HepG2 (cell line): Measurements from ENCODE around the gene ZNF814. TPM values are rescaled to one million over a fixed set of nuclear protein-coding genes. Genes with fewer than 3 reads are reported as not detected.

Experiments
- ATRX ChIP-seq: sonication (generic); formaldehyde crosslinking; IDR thresholded peaks from 2 replicates; pipeline ENCODE4 v1.4.0; 2020; ENCODE audit warnings: missing genetic modification reagents, borderline replicate concordance
- EEA1 ChIP-seq: sonication (generic); formaldehyde crosslinking; IDR thresholded peaks from 2 replicates; pipeline ENCODE4 v1.5.1; 2020; ENCODE audit warnings: mild to moderate bottlenecking, missing genetic modification reagents, borderline replicate concordance
- MTA1 ChIP-seq: sonication (generic); formaldehyde crosslinking; IDR thresholded peaks from 2 replicates; pipeline ENCODE4 v1.4.0; 2020; ENCODE audit warnings: missing genetic modification reagents, mild to moderate bottlenecking, borderline replicate concordance
- SP2 ChIP-seq: sonication (generic); formaldehyde crosslinking; IDR thresholded peaks from 2 replicates; pipeline ENCODE4 v1.5.1; 2020; ENCODE audit warnings: mild to moderate bottlenecking, missing genetic modification reagents
- ZBTB1 ChIP-seq: sonication (generic); formaldehyde crosslinking; IDR thresholded peaks from 2 replicates; pipeline ENCODE4 v1.4.0; 2020; ENCODE audit warnings: missing genetic modification reagents, borderline replicate concordance
- ZNF564 ChIP-seq: sonication (generic); formaldehyde crosslinking; IDR thresholded peaks from 2 replicates; pipeline ENCODE4 v1.8.1; 2023; ENCODE audit warnings: mild to moderate bottlenecking, missing genetic modification reagents
- ZSCAN21 ChIP-seq: sonication (generic); formaldehyde crosslinking; IDR thresholded peaks from 2 replicates; pipeline ENCODE4 v1.8.0; 2022; ENCODE audit warnings: mild to moderate bottlenecking, missing genetic modification reagents, moderate library complexity, borderline replicate concordance
- polyA plus RNA-seq, 8 experiments: library from polyadenylated mRNA; depleted of rRNA in 3 of 8; stranded (reverse) in 7 of 8; unstranded in 1 of 8; fragments of >200 nt; fragmentation: Illumina TruSeq in 4 of 8; extraction: Trizol in 4 of 8; gene quantifications; 2 replicates each; pipeline versions ENCODE4 v1.2.1 to v1.2.3, GENCODE V29; 2011 to 2016; ENCODE audit warnings: low read depth in 4 of 8, missing spikeins in 1 of 8, mixed read lengths in 1 of 8; ENCODE audit not compliant: insufficient read depth in 1 of 8
- total RNA-seq, 5 experiments: library from RNA; depleted of rRNA; stranded (reverse); fragments of >200 nt; fragmentation: Illumina TruSeq; extraction: Trizol; gene quantifications; 2 replicates each; pipeline ENCODE4 v1.2.3, GENCODE V29; 2016; ENCODE audit warnings: low read depth in 1 of 5
- TF ChIP-seq, protein P1 (sequence below): sonication (generic); formaldehyde crosslinking; IDR thresholded peaks from 2 replicates; pipeline ENCODE4 v1.4.0; 2020; ENCODE audit warnings: missing genetic modification reagents
- TF ChIP-seq, protein P2 (sequence below): fragments of 450-650 bp; IDR thresholded peaks from 2 replicates; pipeline ENCODE4 v1.6.1; 2016

The ZNF814 gene
- total and polyA plus RNA-seq, 2 of the 13 experiments (the other 11 are each of a cell fraction or from before 2014, with no cell fraction given), result 2.5 to 3.4 TPM

DNA sequence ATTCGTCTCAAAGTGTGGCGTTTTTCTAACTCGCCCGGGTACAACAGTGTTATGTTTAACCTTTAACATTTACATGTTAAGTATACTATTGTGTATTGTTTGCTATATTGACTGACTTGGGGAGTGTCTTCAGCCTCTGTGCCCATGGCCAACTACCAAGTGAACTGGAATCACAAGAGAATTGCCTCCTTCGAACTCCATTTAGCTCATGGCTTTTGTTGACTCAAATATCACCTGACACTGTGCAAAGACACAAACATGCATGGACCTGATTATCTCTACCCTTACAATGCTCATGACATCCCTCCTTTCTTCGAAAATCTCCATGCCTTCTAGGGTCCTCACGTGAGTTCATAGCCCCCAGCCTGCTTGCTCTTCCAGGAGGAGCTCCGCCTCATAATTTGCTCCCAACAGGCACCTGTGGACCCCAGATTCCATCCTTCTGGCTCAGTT is 704 bp downstream of the ZNF814 start (continued):
- TF ChIP-seq, protein P1, sequence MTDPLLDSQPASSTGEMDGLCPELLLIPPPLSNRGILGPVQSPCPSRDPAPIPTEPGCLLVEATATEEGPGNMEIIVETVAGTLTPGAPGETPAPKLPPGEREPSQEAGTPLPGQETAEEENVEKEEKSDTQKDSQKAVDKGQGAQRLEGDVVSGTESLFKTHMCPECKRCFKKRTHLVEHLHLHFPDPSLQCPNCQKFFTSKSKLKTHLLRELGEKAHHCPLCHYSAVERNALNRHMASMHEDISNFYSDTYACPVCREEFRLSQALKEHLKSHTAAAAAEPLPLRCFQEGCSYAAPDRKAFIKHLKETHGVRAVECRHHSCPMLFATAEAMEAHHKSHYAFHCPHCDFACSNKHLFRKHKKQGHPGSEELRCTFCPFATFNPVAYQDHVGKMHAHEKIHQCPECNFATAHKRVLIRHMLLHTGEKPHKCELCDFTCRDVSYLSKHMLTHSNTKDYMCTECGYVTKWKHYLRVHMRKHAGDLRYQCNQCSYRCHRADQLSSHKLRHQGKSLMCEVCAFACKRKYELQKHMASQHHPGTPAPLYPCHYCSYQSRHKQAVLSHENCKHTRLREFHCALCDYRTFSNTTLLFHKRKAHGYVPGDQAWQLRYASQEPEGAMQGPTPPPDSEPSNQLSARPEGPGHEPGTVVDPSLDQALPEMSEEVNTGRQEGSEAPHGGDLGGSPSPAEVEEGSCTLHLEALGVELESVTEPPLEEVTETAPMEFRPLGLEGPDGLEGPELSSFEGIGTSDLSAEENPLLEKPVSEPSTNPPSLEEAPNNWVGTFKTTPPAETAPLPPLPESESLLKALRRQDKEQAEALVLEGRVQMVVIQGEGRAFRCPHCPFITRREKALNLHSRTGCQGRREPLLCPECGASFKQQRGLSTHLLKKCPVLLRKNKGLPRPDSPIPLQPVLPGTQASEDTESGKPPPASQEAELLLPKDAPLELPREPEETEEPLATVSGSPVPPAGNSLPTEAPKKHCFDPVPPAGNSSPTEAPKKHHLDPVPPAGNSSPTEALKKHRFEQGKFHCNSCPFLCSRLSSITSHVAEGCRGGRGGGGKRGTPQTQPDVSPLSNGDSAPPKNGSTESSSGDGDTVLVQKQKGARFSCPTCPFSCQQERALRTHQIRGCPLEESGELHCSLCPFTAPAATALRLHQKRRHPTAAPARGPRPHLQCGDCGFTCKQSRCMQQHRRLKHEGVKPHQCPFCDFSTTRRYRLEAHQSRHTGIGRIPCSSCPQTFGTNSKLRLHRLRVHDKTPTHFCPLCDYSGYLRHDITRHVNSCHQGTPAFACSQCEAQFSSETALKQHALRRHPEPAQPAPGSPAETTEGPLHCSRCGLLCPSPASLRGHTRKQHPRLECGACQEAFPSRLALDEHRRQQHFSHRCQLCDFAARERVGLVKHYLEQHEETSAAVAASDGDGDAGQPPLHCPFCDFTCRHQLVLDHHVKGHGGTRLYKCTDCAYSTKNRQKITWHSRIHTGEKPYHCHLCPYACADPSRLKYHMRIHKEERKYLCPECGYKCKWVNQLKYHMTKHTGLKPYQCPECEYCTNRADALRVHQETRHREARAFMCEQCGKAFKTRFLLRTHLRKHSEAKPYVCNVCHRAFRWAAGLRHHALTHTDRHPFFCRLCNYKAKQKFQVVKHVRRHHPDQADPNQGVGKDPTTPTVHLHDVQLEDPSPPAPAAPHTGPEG (CRISPR knock-in tag), result no peak
- no peak for TF ChIP-seq ZBTB1
- no peak for TF ChIP-seq SP2 (CRISPR knock-in tag)
- TF ChIP-seq, protein P2, sequence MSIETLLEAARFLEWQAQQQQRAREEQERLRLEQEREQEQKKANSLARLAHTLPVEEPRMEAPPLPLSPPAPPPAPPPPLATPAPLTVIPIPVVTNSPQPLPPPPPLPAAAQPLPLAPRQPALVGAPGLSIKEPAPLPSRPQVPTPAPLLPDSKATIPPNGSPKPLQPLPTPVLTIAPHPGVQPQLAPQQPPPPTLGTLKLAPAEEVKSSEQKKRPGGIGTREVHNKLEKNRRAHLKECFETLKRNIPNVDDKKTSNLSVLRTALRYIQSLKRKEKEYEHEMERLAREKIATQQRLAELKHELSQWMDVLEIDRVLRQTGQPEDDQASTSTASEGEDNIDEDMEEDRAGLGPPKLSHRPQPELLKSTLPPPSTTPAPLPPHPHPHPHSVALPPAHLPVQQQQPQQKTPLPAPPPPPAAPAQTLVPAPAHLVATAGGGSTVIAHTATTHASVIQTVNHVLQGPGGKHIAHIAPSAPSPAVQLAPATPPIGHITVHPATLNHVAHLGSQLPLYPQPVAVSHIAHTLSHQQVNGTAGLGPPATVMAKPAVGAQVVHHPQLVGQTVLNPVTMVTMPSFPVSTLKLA, result no peak
- TF ChIP-seq ZNF564 (CRISPR knock-in tag), result no peak
- no peak for TF ChIP-seq EEA1 (CRISPR knock-in tag)
- TF ChIP-seq MTA1, result no peak
- TF ChIP-seq ATRX (CRISPR knock-in tag), result no peak
- TF ChIP-seq ZSCAN21 (CRISPR knock-in tag), result no peak
- TF ChIP-seq, all 625 proteins: peak for 0
